D341Med (cell line): ENCODE measurements around the gene MAN1B1.

Source experiments
- DNase-seq: peaks from one replicate; pipeline ENCODE4 v3.0.0; 2012; ENCODE audit warnings: low spot score

MAN1B1 gene

GRCh38 chr9:137086531-137087408 is at the start of gene MAN1B1:
Gene MAN1B1 (plus strand): TSS chr9:137086985. CDS start chr9:137087000, 15 bp downstream.
- DNase-seq, result peak; percentile 98

- no peak for DNase-seq
Measured at GRCh38 chr9:137037035-137037434, 49.8 kb upstream of the MAN1B1 start.

GRCh38 chr9:137037483-137037882 is 49.3 kb upstream of the MAN1B1 start:
- DNase-seq, result no peak

GRCh38 chr9:137038916-137039315 is 47.9 kb upstream of the MAN1B1 start:
- no peak for DNase-seq

- no peak for DNase-seq
Measured at GRCh38 chr9:137039611-137040366, 47.0 kb upstream of the MAN1B1 start.

GRCh38 chr9:137040568-137040967 is 46.2 kb upstream of the MAN1B1 start:
- DNase-seq, result no peak

- no peak for DNase-seq
Measured at GRCh38 chr9:137041124-137041523, 45.7 kb upstream of the MAN1B1 start.

GRCh38 chr9:137042751-137043727 is 43.7 kb upstream of the MAN1B1 start:
- DNase-seq, result peak; percentile 63

- no peak for DNase-seq
Measured at GRCh38 chr9:137044037-137044436, 42.7 kb upstream of the MAN1B1 start.

- DNase-seq, result peak; percentile 69
Measured at GRCh38 chr9:137044502-137045177, 42.1 kb upstream of the MAN1B1 start.

- DNase-seq, result peak; percentile 81
Measured at GRCh38 chr9:137045294-137046087, 41.3 kb upstream of the MAN1B1 start.

GRCh38 chr9:137046088-137046787 is 40.5 kb upstream of the MAN1B1 start, which contains the start of gene NPDC1:
Gene NPDC1 (minus strand): TSS chr9:137046177. CDS start chr9:137045989, 188 bp downstream.
- DNase-seq, result peak; percentile 92

GRCh38 chr9:137048655-137049543 is 37.9 kb upstream of the MAN1B1 start:
- DNase-seq, result peak; percentile 67

GRCh38 chr9:137049544-137050449 is 37.0 kb upstream of the MAN1B1 start:
- DNase-seq, result peak; percentile 79

GRCh38 chr9:137050570-137050969 is 36.2 kb upstream of the MAN1B1 start:
- no peak for DNase-seq

- no peak for DNase-seq
Measured at GRCh38 chr9:137051145-137051724, 35.5 kb upstream of the MAN1B1 start.

- no peak for DNase-seq
Measured at GRCh38 chr9:137052293-137052692, 34.5 kb upstream of the MAN1B1 start.
